ENCODE measurements around the gene TMEM30B.
A peak's percentile ranks its signal among the peaks of the same experiment; 100 is the strongest.
"Not testable (repeated sequence)": the region's sequence is repeated elsewhere in the genome, so short reads cannot be mapped to it uniquely, and the experiment has no call there.

Gene TMEM30B

GRCh38 chr14:61250063-61250462, 31.1 kb downstream of the TMEM30B start:
- Histone ChIP-seq H3K9ac (ENCODE audit: low read depth, low read length) (no peak overlapping the region), H3K4me3 (ENCODE audit: low read depth, low read length) (no peak overlapping the region), H3K36me3 (ENCODE audit: control insufficient read depth, insufficient read depth, low read length) (no peaks in the 10 kb centered on the region), H3K4me1 (ENCODE audit: control insufficient read depth, insufficient read depth, low read length) (peaks cover 16% of the 10 kb centered on the region), H3K9me3 (ENCODE audit: control insufficient read depth, insufficient read depth, low read length) (no peaks in the 10 kb centered on the region), H3K27me3 (ENCODE audit: control insufficient read depth, insufficient read depth, low read length) (peaks cover 6% of the 10 kb centered on the region)

GRCh38 chr14:61247935-61248334, 33.2 kb downstream of the TMEM30B start:
- H3K9me3 ChIP-seq (ENCODE audit: control insufficient read depth, insufficient read depth, low read length), result no peaks in the 10 kb centered on the region
- no peak overlapping the region for H3K4me3 ChIP-seq (ENCODE audit: low read depth, low read length)
- H3K4me1 ChIP-seq (ENCODE audit: control insufficient read depth, insufficient read depth, low read length), result peaks cover 4% of the 10 kb centered on the region
- H3K9ac ChIP-seq (ENCODE audit: low read depth, low read length), result no peak overlapping the region
- H3K36me3 ChIP-seq (ENCODE audit: control insufficient read depth, insufficient read depth, low read length), result no peaks in the 10 kb centered on the region
- H3K27me3 ChIP-seq (ENCODE audit: control insufficient read depth, insufficient read depth, low read length), result no peaks in the 10 kb centered on the region

DNA sequence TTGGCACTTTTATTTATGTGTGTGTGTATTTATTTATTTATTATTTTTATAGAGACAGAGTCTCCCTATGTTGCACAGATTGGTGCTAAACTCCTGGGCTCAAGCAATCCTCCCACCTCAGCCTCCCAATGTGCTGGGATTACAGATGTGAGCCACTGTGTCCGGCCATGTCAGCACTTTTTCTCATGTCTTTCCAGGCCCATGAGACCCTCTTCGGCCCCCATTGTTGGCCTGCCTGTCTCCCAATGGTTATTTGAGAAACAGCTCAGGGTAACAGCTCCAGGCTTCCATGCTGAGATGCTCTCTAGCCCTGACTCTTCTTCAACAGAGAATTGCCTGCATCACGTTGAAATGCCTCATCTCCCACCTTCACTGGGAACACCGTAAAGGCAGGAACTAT, 34.4 kb downstream of the TMEM30B start:
- H3K27me3 ChIP-seq (ENCODE audit: control insufficient read depth, insufficient read depth, low read length), result no peaks in the 10 kb centered on the region

GRCh38 chr14:61244009-61244408, 37.1 kb downstream of the TMEM30B start:
- Histone ChIP-seq H3K4me3 (ENCODE audit: low read depth, low read length) (no peak overlapping the region), H3K9me3 (ENCODE audit: control insufficient read depth, insufficient read depth, low read length) (peaks cover 16% of the 10 kb centered on the region), H3K9ac (ENCODE audit: low read depth, low read length) (no peak overlapping the region), H3K36me3 (ENCODE audit: control insufficient read depth, insufficient read depth, low read length) (no peaks in the 10 kb centered on the region), H3K4me1 (ENCODE audit: control insufficient read depth, insufficient read depth, low read length) (peaks cover 6% of the 10 kb centered on the region), H3K27me3 (ENCODE audit: control insufficient read depth, insufficient read depth, low read length) (no peaks in the 10 kb centered on the region)

More for the DNA sequence above, 34.4 kb downstream of the TMEM30B start:
- H3K9ac ChIP-seq (ENCODE audit: low read depth, low read length), result no peak overlapping the region
- H3K4me3 ChIP-seq (ENCODE audit: low read depth, low read length), result no peak overlapping the region
- no peaks in the 10 kb centered on the region for H3K4me1 ChIP-seq (ENCODE audit: control insufficient read depth, insufficient read depth, low read length)
- no peaks in the 10 kb centered on the region for H3K36me3 ChIP-seq (ENCODE audit: control insufficient read depth, insufficient read depth, low read length)
- H3K9me3 ChIP-seq (ENCODE audit: control insufficient read depth, insufficient read depth, low read length), result peaks cover 1% of the 10 kb centered on the region

DNA sequence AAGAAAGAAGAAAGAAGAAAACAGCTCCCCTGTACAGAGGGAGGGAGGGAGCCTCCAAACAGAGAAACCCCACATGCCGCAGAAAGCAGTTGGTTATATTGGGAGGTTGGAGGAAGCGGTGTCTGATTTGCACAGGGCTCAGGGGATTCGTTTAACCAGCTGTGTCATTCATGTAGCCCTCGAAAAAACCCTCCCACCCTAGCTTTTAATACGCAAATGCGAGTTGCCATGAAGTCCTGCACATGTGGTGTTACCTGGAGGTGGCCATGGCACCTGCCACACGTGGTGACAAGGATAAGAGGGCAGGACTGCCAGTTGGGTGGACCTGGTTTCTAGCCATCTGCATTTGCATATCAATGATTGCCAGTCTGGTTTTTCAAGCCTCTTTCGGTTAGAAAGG, 40.9 kb downstream of the TMEM30B start:
- H3K27me3 ChIP-seq (ENCODE audit: control insufficient read depth, insufficient read depth, low read length), result no peaks in the 10 kb centered on the region
- H3K9me3 ChIP-seq (ENCODE audit: control insufficient read depth, insufficient read depth, low read length), result peaks cover 16% of the 10 kb centered on the region
- H3K4me3 ChIP-seq (ENCODE audit: low read depth, low read length), result no peak overlapping the region

DNA sequence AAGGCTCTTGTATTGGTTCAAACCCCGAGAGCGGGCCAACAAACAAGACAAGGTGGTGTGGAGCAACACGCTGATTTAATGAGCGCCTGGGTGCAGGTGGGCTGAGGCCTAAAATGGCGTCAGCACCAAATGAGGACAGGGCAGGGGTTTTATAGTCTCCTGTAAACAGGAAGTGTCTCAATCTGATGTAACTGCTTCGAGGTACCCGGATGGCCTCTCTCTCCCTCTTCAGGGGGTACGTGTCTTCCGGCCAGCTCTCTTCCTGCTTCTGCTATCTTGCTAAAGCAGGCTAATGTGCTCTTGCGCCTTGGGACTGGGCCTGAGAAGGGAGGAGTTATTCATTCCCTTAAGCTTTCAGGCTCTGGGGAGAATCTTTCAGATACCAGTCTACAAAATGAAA, 41.9 kb downstream of the TMEM30B start:
- Histone ChIP-seq H3K9me3 (ENCODE audit: control insufficient read depth, insufficient read depth, low read length) (peaks cover 16% of the 10 kb centered on the region), H3K4me1 (ENCODE audit: control insufficient read depth, insufficient read depth, low read length) (peaks cover 22% of the 10 kb centered on the region), H3K4me3 (ENCODE audit: low read depth, low read length) (peak overlapping the region; percentile 4)
- H3K36me3 ChIP-seq (ENCODE audit: control insufficient read depth, insufficient read depth, low read length); H3K27me3 ChIP-seq (ENCODE audit: control insufficient read depth, insufficient read depth, low read length); H3K9ac ChIP-seq (ENCODE audit: low read depth, low read length): not testable (repeated sequence)

More for the DNA sequence above, 40.9 kb downstream of the TMEM30B start:
- Histone ChIP-seq H3K9ac (ENCODE audit: low read depth, low read length) (no peak overlapping the region), H3K36me3 (ENCODE audit: control insufficient read depth, insufficient read depth, low read length) (no peaks in the 10 kb centered on the region), H3K4me1 (ENCODE audit: control insufficient read depth, insufficient read depth, low read length) (peaks cover 22% of the 10 kb centered on the region)

DNA sequence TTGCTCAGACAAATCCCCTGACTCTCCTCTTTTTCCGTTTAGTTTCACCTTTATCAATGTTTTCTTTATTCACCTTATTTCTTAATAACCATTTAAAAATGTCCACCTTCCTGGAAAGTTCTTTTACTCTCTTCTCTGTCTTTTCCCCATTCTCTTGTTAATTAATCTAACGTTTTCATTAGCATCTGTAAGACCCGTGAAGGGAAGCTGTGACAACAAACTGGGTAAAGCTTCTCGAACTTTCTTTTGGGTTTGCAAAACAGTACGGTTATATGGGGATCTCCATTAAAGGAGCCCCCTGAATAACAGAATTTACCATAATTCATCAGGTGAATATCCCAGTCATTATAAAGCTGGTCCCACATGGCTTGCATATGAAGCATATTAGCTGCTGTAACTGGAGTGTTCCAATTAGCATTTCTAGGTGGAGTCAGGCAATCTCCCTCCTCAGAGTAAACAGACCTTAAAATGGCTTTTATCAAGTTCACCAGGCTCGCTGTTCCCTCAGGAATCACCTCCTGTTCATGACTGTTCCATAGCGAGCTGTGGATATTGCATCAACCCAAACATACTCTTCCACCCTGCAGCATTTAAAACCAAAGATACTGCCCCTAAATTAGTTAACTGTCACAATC, 42.4 kb downstream of the TMEM30B start:
- peaks cover 16% of the 10 kb centered on the region for H3K9me3 ChIP-seq (ENCODE audit: control insufficient read depth, insufficient read depth, low read length)
- H3K4me1 ChIP-seq (ENCODE audit: control insufficient read depth, insufficient read depth, low read length), result peaks cover 22% of the 10 kb centered on the region
- H3K4me3 ChIP-seq (ENCODE audit: low read depth, low read length), result peak overlapping the region; percentile 4
- H3K9ac ChIP-seq (ENCODE audit: low read depth, low read length), result no peak overlapping the region
- no peaks in the 10 kb centered on the region for H3K27me3 ChIP-seq (ENCODE audit: control insufficient read depth, insufficient read depth, low read length)
- no peaks in the 10 kb centered on the region for H3K36me3 ChIP-seq (ENCODE audit: control insufficient read depth, insufficient read depth, low read length)

GRCh38 chr14:61234215-61234916, 46.8 kb downstream of the TMEM30B start:
- H3K27me3 ChIP-seq (ENCODE audit: control insufficient read depth, insufficient read depth, low read length), result no peaks in the 10 kb centered on the region
- no peak overlapping the region for H3K4me3 ChIP-seq (ENCODE audit: low read depth, low read length)
- no peaks in the 10 kb centered on the region for H3K36me3 ChIP-seq (ENCODE audit: control insufficient read depth, insufficient read depth, low read length)
- H3K9ac ChIP-seq (ENCODE audit: low read depth, low read length), result no peak overlapping the region
- no peaks in the 10 kb centered on the region for H3K9me3 ChIP-seq (ENCODE audit: control insufficient read depth, insufficient read depth, low read length)
- H3K4me1 ChIP-seq (ENCODE audit: control insufficient read depth, insufficient read depth, low read length), result peaks cover 19% of the 10 kb centered on the region

DNA sequence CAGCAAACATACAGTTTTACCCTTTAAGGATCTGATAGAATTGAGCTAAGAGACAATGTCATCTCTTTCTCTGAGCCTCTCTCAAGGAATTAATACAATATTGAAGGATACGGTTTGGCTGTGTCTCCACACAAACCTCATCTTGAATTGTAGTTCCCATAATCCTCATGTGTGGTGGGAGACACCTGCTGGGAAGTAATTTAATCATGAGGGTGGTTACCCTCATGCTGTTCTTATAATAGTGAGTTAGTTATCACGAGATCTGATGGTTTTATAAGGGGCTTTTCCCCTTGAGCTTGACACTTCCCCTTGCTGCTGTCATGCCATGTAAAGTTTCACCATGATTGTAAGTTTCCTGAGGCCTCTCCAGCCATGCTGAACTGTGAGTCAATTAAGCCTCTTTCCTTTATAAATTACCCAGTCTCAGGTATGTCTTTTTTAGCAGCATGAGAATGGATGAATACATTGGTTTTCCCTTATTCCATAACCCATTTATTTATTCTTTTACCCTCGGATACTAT, 47.6 kb downstream of the TMEM30B start:
- H3K4me1 ChIP-seq (ENCODE audit: control insufficient read depth, insufficient read depth, low read length), result peaks cover 12% of the 10 kb centered on the region

DNA sequence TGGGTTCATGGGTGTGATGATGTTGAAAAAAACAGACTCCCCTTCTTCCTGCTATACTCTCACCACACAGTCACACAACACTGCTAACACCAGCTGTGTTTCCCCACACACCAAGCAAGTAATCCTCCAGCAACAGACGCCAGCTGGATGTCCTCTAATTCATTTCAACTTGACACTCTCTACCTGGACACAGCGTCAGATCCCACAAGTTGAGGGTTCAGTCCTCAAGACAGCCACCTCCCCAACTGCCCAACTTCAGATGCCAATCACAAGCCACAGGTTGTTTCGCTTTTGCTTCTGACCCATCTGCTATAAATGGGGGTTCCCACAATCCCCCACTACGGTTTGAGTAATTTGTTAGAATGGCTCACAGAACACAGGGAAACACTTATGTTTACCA, 49.3 kb downstream of the TMEM30B start:
- no peaks in the 10 kb centered on the region for H3K9me3 ChIP-seq (ENCODE audit: control insufficient read depth, insufficient read depth, low read length)
- H3K4me1 ChIP-seq (ENCODE audit: control insufficient read depth, insufficient read depth, low read length), result peaks cover under 1% of the 10 kb centered on the region
- no peak overlapping the region for H3K4me3 ChIP-seq (ENCODE audit: low read depth, low read length)
- no peaks in the 10 kb centered on the region for H3K27me3 ChIP-seq (ENCODE audit: control insufficient read depth, insufficient read depth, low read length)
- H3K36me3 ChIP-seq (ENCODE audit: control insufficient read depth, insufficient read depth, low read length), result no peaks in the 10 kb centered on the region
- no peak overlapping the region for H3K9ac ChIP-seq (ENCODE audit: low read depth, low read length)

More for the DNA sequence above, 47.6 kb downstream of the TMEM30B start:
- H3K4me3 ChIP-seq (ENCODE audit: low read depth, low read length), result no peak overlapping the region
- no peaks in the 10 kb centered on the region for H3K27me3 ChIP-seq (ENCODE audit: control insufficient read depth, insufficient read depth, low read length)
- H3K9ac ChIP-seq (ENCODE audit: low read depth, low read length), result no peak overlapping the region
- H3K36me3 ChIP-seq (ENCODE audit: control insufficient read depth, insufficient read depth, low read length), result no peaks in the 10 kb centered on the region
- H3K9me3 ChIP-seq (ENCODE audit: control insufficient read depth, insufficient read depth, low read length), result no peaks in the 10 kb centered on the region

GRCh38 chr14:61229981-61230380, 51.2 kb downstream of the TMEM30B start:
- Histone ChIP-seq H3K9me3 (ENCODE audit: control insufficient read depth, insufficient read depth, low read length) (no peaks in the 10 kb centered on the region), H3K4me3 (ENCODE audit: low read depth, low read length) (no peak overlapping the region), H3K4me1 (ENCODE audit: control insufficient read depth, insufficient read depth, low read length) (no peaks in the 10 kb centered on the region), H3K36me3 (ENCODE audit: control insufficient read depth, insufficient read depth, low read length) (no peaks in the 10 kb centered on the region), H3K9ac (ENCODE audit: low read depth, low read length) (no peak overlapping the region), H3K27me3 (ENCODE audit: control insufficient read depth, insufficient read depth, low read length) (no peaks in the 10 kb centered on the region)

DNA sequence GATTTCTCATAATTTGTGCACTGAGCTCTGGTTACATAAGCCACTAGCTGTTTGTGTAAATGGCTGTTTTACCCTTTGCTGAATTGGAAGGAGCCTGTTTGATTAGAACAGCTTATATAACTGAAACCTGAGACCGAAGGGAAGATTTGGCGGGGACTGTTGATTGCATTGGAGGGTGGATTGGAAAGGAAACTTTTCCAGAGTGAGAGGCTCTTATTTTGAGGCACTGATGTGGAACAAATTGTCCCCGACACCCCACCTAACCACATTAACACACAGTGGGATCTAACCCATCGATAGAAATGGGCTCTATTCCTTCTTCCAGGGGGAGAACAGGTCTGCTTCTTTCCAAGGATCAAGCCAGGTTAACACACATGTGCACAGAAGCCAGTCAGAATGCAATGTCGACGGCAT, 51.7 kb downstream of the TMEM30B start:
- Histone ChIP-seq H3K4me3 (ENCODE audit: low read depth, low read length) (no peak overlapping the region), H3K4me1 (ENCODE audit: control insufficient read depth, insufficient read depth, low read length) (no peaks in the 10 kb centered on the region), H3K27me3 (ENCODE audit: control insufficient read depth, insufficient read depth, low read length) (no peaks in the 10 kb centered on the region), H3K36me3 (ENCODE audit: control insufficient read depth, insufficient read depth, low read length) (no peaks in the 10 kb centered on the region), H3K9ac (ENCODE audit: low read depth, low read length) (no peak overlapping the region), H3K9me3 (ENCODE audit: control insufficient read depth, insufficient read depth, low read length) (no peaks in the 10 kb centered on the region)

All from iPS-15b (cell line).